Measurements from ENCODE around the gene NLK. TPM values are rescaled to one million over a fixed set of nuclear protein-coding genes. Genes with fewer than 3 reads are reported as not detected.
A peak's percentile ranks its signal among the peaks of the same experiment; 100 is the strongest.

The NLK gene
- total RNA-seq, 1 experiment from 2014 or later = 40.3 TPM

DNA sequence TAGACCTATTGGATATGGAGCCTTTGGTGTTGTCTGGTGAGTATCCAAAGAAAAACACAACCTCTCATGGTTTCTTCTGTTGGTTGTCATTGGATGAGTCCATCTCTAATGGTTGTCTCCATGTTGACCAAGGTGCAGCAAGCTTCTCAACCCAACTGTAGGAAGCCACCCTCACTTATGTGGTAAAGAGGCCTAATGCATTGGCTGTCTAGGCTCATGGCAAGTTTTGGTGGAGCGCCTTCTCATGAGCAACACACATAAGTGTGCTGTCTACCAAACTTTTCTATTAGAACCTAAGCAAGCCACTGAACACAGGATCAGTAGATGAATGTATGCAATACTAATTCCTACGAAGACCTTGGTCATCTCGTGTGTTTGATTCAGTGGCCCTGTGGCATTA is 819 bp downstream of the NLK start (continued):
- no peak for TF ChIP-seq CREB1 (CRISPR knock-in tag; IDR thresholded peaks at IDR 0.05)

DNA sequence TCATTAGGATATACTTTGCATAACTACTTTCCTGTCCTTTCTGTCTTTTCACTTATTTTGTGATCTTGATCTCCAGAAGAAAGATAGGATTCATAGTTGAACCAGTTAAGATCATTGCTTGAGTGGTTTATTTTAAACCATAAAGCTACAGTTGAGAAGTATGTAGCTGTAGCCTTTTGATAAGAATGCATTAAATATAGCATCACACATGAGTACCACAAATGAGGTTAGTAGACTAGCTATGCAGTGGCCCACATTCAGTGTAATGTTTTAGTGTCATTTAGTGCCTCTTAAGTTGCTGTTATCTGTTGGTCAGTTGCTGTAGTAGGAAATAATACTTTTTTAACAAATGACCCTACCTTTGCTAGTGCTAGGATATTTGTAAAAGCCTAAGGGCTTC is 1.3 kb downstream of the NLK start:
- Mint-ChIP-seq H3K9me3 (0 out of 2 replicates have a peak, but pooled peaks cover 3% of the 10 kb centered on the region), H3K4me3 (peak overlapping the region; percentile 86), H3K27me3 (ENCODE audit: low read depth) (no peaks in the 10 kb centered on the region; the same call in 1 of the 2 replicates), H3K27ac (no peak overlapping the region), H3K36me3 (peaks cover 12% of the 10 kb centered on the region; the same call in 1 of the 2 replicates), H3K4me1 (peaks cover 63% of the 10 kb centered on the region)
- DNase-seq (ENCODE audit: low spot score) (no peak), ATAC-seq (no peak)
- POLR2A ChIA-PET = no interaction called here
- CTCF ChIA-PET = no interaction called here
- TF ChIP-seq, protein P1, sequence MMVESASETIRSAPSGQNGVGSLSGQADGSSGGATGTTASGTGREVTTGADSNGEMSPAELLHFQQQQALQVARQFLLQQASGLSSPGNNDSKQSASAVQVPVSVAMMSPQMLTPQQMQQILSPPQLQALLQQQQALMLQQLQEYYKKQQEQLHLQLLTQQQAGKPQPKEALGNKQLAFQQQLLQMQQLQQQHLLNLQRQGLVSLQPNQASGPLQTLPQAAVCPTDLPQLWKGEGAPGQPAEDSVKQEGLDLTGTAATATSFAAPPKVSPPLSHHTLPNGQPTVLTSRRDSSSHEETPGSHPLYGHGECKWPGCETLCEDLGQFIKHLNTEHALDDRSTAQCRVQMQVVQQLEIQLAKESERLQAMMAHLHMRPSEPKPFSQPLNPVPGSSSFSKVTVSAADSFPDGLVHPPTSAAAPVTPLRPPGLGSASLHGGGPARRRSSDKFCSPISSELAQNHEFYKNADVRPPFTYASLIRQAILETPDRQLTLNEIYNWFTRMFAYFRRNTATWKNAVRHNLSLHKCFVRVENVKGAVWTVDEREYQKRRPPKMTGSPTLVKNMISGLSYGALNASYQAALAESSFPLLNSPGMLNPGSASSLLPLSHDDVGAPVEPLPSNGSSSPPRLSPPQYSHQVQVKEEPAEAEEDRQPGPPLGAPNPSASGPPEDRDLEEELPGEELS (CRISPR knock-in tag; IDR thresholded peaks at IDR 0.05) = no peak
- no peak for TF ChIP-seq GABPB1 (CRISPR knock-in tag; IDR thresholded peaks at IDR 0.05)
- TF ChIP-seq, protein P2, sequence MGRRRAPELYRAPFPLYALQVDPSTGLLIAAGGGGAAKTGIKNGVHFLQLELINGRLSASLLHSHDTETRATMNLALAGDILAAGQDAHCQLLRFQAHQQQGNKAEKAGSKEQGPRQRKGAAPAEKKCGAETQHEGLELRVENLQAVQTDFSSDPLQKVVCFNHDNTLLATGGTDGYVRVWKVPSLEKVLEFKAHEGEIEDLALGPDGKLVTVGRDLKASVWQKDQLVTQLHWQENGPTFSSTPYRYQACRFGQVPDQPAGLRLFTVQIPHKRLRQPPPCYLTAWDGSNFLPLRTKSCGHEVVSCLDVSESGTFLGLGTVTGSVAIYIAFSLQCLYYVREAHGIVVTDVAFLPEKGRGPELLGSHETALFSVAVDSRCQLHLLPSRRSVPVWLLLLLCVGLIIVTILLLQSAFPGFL (CRISPR knock-in tag; IDR thresholded peaks at IDR 0.05; ENCODE audit: borderline replicate concordance) = no peak
- no peak for TF ChIP-seq CREM (CRISPR knock-in tag; IDR thresholded peaks at IDR 0.05)
- TF ChIP-seq NFATC4 (CRISPR knock-in tag; IDR thresholded peaks at IDR 0.05) = no peak
- TF ChIP-seq ZNF219 (CRISPR knock-in tag; IDR thresholded peaks at IDR 0.05; ENCODE audit: borderline replicate concordance) = no peak

DNA sequence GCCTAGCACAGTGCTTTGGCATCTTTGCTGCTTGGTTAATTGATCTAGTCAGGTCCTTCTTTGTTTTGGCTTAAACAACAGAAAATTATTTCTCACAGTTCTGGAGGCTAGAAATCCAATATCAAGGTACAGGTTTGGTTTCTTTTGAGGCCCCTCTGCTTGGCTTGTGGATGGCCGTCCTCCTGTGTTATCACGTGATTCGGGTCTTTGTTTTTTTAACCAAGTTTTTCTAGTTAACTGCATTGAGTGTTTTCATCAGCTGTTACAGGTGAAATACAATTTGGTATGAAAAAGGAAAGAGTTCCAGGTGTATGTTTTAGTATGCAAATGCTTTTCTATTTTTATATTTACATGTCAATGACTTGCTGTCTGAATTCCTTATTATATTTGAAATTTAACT is 2.8 kb downstream of the NLK start:
- Mint-ChIP-seq H3K9me3 (no peaks in the 10 kb centered on the region), H3K36me3 (peaks cover 12% of the 10 kb centered on the region; the same call in 1 of the 2 replicates), H3K4me3 (peak overlapping the region; percentile 56), H3K27ac (no peak overlapping the region), H3K4me1 (peaks cover 74% of the 10 kb centered on the region), H3K27me3 (ENCODE audit: low read depth) (no peaks in the 10 kb centered on the region)
- ChIA-PET POLR2A (no interaction called here), CTCF (no interaction called here)
- DNase-seq (ENCODE audit: low spot score) (no peak), ATAC-seq (no peak)
- TF ChIP-seq, protein P3, sequence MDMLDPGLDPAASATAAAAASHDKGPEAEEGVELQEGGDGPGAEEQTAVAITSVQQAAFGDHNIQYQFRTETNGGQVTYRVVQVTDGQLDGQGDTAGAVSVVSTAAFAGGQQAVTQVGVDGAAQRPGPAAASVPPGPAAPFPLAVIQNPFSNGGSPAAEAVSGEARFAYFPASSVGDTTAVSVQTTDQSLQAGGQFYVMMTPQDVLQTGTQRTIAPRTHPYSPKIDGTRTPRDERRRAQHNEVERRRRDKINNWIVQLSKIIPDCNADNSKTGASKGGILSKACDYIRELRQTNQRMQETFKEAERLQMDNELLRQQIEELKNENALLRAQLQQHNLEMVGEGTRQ (CRISPR knock-in tag; IDR thresholded peaks at IDR 0.05) = peak; percentile 35
- TF ChIP-seq NFYB (CRISPR knock-in tag; conservative IDR thresholded peaks at IDR 0.05; ENCODE audit: low read depth) (no peak), USF1 (CRISPR knock-in tag; IDR thresholded peaks at IDR 0.05) (peak; percentile 40; the same call in 1 of the 2 replicates), ETV6 (CRISPR knock-in tag; IDR thresholded peaks at IDR 0.05) (no peak), KAT7 (CRISPR knock-in tag; IDR thresholded peaks at IDR 0.05; ENCODE audit: borderline replicate concordance) (no peak)

DNA sequence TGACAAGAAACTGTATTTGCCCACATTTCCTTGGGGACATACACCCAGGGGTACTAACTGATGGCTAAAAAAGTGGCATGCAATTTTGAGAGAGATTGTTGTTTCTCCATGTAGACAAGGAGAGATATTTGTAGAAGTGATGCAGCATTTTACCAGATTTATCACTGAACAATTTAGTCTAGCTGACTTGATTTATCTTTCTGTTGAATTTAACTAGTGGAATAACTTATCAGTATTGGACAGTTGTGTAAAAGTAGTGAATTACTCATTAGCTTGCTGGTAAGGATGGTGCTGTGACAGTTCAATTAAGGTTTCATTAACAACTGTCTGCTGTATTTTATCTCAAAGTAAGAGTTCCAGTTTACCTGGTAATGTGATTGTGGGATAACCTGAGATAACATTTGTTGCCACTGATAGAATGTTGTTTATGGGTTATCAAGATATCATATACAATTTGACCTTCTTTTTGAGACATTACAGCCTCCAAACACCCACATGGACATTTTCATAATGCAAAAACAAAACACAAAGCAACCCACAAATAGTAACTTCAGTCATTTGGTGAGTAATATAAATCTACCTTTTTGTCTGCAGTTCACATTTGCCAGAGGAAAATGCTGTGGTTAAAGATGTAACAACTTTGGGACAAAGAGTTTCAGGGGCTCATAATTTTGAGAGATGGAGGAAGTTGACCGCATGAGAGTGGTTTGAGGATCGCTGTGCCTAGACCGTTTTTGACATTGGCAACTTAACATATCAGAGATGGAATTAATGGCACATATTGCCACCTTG is 3.8 kb downstream of the NLK start:
- Mint-ChIP-seq H3K36me3 (peaks cover 12% of the 10 kb centered on the region; the same call in 1 of the 2 replicates), H3K4me3 (0 out of 2 replicates have a peak overlapping the region, but pooled peaks have one; percentile 5), H3K9me3 (no peaks in the 10 kb centered on the region), H3K27ac (0 out of 2 replicates have a peak overlapping the region, but pooled peaks have one; percentile 10), H3K27me3 (ENCODE audit: low read depth) (no peaks in the 10 kb centered on the region), H3K4me1 (peaks cover 82% of the 10 kb centered on the region)
- ChIA-PET CTCF (no interaction called here), POLR2A (no interaction called here)
- DNase-seq (ENCODE audit: low spot score) (no peak), ATAC-seq (no peak)
- TF ChIP-seq ARID4B (CRISPR knock-in tag; IDR thresholded peaks at IDR 0.05; ENCODE audit: borderline replicate concordance) (no peak), ZNF396 (CRISPR knock-in tag; IDR thresholded peaks at IDR 0.05; ENCODE audit: borderline replicate concordance) (no peak)
- TF ChIP-seq, protein P4, sequence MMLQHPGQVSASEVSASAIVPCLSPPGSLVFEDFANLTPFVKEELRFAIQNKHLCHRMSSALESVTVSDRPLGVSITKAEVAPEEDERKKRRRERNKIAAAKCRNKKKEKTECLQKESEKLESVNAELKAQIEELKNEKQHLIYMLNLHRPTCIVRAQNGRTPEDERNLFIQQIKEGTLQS (CRISPR knock-in tag; conservative IDR thresholded peaks at IDR 0.05) = no peak
- TF ChIP-seq, protein P5, sequence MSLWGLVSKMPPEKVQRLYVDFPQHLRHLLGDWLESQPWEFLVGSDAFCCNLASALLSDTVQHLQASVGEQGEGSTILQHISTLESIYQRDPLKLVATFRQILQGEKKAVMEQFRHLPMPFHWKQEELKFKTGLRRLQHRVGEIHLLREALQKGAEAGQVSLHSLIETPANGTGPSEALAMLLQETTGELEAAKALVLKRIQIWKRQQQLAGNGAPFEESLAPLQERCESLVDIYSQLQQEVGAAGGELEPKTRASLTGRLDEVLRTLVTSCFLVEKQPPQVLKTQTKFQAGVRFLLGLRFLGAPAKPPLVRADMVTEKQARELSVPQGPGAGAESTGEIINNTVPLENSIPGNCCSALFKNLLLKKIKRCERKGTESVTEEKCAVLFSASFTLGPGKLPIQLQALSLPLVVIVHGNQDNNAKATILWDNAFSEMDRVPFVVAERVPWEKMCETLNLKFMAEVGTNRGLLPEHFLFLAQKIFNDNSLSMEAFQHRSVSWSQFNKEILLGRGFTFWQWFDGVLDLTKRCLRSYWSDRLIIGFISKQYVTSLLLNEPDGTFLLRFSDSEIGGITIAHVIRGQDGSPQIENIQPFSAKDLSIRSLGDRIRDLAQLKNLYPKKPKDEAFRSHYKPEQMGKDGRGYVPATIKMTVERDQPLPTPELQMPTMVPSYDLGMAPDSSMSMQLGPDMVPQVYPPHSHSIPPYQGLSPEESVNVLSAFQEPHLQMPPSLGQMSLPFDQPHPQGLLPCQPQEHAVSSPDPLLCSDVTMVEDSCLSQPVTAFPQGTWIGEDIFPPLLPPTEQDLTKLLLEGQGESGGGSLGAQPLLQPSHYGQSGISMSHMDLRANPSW (CRISPR knock-in tag; conservative IDR thresholded peaks at IDR 0.05; ENCODE audit: low read depth) = no peak
